Rectal smooth muscle tissue (tissue), 1 donor: ENCODE results near the gene VPS33B.
A peak's percentile ranks its signal among the peaks of the same experiment; 100 is the strongest.
"Not testable (repeated sequence)": the region's sequence is repeated elsewhere in the genome, so short reads cannot be mapped to it uniquely, and the experiment has no call there.

Experiments
- H3K27ac ChIP-seq: one replicate; pipeline ENCODE4 v1.7.0; 2013; ENCODE audit warnings: low read depth, low read length, inconsistent platforms
- H3K27me3 ChIP-seq: one replicate; pipeline ENCODE4 v1.7.0; 2013; ENCODE audit warnings: low read length; ENCODE audit not compliant: control insufficient read depth, insufficient read depth
- H3K36me3 ChIP-seq: one replicate; pipeline ENCODE4 v1.7.0; 2013; ENCODE audit warnings: low read length; ENCODE audit not compliant: control insufficient read depth, insufficient read depth
- H3K4me1 ChIP-seq: one replicate; pipeline ENCODE4 v1.7.0; 2013; ENCODE audit warnings: low read length; ENCODE audit not compliant: control insufficient read depth, insufficient read depth
- H3K4me3 ChIP-seq: one replicate; pipeline ENCODE4 v1.7.0; 2013; ENCODE audit warnings: low read length
- H3K9ac ChIP-seq: one replicate; pipeline ENCODE4 v1.7.0; 2013; ENCODE audit warnings: low read length

VPS33B gene

DNA sequence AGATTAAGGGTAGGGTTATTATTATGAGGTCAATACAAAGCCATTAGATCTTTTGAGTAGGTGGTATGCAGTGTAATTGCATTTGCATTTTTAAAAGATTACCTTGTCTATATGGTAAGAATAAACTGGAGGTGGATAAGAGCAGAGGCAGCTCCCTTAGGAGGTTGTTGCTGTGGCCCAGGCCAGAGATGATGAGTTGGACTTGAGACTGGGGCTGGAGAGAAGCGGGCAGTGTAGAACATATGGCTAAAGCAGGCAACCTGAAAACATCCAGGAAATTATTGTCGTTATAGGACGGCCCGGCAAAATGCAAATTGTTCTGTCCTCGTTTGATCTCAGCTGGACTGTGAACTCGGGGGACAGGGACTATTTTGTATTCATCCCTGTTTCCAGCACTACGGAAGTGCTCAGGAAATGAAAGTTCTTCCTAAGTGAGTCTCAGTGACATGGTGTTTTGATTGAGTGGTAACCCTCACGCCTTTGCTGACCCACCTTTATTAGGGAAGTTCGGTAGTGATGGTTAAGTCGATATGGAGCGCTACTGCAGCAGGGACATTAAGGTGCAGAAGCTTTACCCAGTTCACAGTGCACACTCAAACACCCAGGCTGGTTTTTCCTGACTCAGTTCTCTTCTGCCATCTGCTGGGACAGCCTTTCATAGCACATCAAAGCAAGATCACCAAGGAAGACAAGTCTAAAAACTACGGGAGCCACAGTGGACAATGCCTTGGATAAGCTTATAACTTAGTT lies 27.2 kb upstream of the VPS33B start:
- H3K27me3 ChIP-seq = no peaks in the 10 kb centered on the region
- H3K4me1 ChIP-seq = no peaks in the 10 kb centered on the region
- no peak overlapping the region for H3K4me3 ChIP-seq
- no peak overlapping the region for H3K9ac ChIP-seq
- no peak overlapping the region for H3K27ac ChIP-seq
- no peaks in the 10 kb centered on the region for H3K36me3 ChIP-seq

DNA sequence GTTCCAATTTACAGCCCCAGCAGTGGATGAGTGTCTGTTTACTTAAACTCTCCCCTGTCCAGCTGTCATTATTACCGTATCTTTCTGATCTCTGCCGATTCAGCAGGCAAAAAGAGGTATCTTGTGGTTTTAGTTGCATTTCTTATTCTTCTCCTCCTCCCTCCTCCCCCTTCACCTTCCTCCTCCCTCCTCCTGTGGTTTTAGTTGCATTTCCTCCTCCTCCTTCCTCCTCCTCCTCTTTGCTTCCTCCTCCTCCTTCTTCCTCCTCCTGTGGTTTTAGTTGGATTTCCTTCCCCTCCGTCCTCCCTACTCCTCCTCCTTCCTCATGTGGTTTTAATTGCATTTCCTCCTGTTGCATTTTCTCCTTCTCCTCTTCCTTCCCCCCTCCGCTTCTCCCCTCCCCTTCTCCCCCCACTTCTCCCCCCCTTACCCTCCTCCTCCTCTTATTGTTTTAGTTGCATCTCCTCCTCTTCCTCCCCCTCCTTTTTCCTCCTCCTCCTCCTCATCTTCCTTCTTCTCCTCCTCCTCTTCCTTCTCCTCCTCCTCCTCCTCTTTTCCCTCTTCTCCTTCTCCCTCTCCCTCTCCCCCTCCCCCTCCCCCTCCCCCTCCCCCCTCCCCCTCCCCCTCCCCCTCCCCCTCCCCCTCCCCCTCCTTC lies 25.3 kb upstream of the VPS33B start:
- H3K4me3 ChIP-seq = no peak overlapping the region
- no peak overlapping the region for H3K27ac ChIP-seq
- no peaks in the 10 kb centered on the region for H3K4me1 ChIP-seq
- no peaks in the 10 kb centered on the region for H3K36me3 ChIP-seq
- no peak overlapping the region for H3K9ac ChIP-seq
- H3K27me3 ChIP-seq = no peaks in the 10 kb centered on the region

DNA sequence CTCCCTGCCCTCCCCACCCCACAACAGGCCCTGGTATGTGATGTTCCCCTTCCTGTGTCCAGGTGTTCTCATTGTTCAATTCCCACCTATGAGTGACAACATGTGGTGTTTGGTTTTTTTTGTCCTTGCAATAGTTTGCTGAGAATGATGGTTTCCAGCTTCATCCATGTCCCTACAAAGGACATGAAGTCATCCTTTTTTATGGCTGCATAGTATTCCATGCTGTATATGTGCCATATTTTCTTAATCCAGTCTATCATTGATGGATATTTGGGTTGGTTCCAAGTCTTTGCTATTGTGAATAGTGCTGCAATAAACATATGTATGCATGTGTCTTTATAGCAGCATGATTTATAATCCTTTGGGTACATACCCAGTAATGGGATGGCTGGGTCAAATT lies 23.7 kb upstream of the VPS33B start:
- H3K4me1 ChIP-seq, H3K36me3 ChIP-seq, H3K9ac ChIP-seq, H3K27me3 ChIP-seq, H3K4me3 ChIP-seq, H3K27ac ChIP-seq: not testable (repeated sequence)

DNA sequence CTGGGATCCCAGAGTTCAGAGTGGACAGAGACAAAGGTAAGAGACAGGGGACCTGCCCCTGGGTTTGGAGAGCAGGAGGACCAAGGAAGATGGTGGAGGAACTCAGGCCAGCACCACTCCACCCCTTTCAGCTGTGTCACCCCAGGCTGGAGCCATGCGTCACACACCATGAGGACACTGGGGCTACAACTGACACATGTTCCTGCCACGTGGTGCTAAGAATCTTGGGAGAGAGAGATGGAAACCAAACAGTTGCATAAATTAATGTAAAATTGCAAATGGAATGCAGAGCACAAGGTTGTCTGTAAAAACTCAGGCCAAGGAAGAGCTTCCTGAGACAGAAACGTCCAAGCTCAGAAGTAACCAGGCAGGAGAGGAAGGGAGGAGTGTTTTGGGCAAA lies 22.7 kb upstream of the VPS33B start:
- no peaks in the 10 kb centered on the region for H3K27me3 ChIP-seq
- H3K4me3 ChIP-seq = no peak overlapping the region
- H3K9ac ChIP-seq = no peak overlapping the region
- no peak overlapping the region for H3K27ac ChIP-seq
- no peaks in the 10 kb centered on the region for H3K36me3 ChIP-seq
- no peaks in the 10 kb centered on the region for H3K4me1 ChIP-seq

DNA sequence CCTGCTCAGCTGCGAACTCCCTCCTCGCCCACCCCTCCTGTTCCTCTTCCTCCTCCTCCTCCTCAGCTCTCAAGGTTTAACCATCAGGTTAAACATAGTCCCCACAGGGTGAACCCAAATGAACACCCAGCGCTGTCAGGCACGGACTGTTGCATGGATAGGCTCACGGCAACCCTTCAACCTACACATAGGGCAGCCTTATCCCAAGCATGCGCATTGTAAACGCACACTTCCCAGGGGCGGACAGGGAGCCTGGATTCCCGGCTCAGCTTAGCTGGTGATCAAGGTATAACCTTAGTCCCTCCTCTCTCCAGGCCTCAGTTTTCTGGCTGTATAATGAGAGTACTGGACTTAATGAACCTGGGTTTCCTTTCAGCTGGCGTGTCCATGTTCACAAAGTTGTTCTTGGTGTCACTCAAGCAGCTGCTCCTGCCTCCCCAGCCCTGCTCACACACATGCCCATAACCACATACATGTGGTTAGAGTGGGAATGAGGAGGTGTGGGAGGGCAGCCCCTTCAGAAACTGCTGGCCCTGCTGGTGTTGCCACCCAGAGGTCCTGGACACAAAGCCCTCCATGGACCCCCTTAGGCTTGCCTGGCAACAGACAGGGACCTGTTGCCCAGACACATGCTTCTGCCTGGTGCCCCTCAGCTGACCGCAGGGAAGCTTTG lies 20.9 kb upstream of the VPS33B start:
- peaks cover 2% of the 10 kb centered on the region for H3K27me3 ChIP-seq
- H3K27ac ChIP-seq = no peak overlapping the region
- no peaks in the 10 kb centered on the region for H3K4me1 ChIP-seq
- no peak overlapping the region for H3K4me3 ChIP-seq
- no peaks in the 10 kb centered on the region for H3K36me3 ChIP-seq
- H3K9ac ChIP-seq = no peak overlapping the region

DNA sequence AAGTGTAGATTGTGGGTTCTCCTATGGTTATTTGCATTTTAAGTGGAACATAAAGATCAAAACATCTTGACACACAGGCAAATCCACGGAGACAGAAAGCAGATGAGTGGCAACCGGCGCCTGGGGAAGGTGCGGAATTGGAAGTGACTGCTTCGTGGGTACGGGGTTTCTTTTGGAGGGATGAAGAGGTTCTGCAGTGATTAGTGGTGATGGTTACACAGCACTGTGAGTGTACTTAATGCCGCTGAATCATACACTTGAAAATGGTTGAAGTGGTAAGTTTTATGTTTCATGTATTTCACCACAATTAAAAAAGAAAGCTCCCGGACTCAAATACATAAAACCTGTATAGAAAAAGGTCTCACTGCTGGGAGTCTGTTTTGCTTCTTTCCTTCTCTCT lies 18.5 kb upstream of the VPS33B start:
- H3K36me3 ChIP-seq = no peaks in the 10 kb centered on the region
- H3K9ac ChIP-seq = no peak overlapping the region
- H3K27ac ChIP-seq = no peak overlapping the region
- no peaks in the 10 kb centered on the region for H3K4me1 ChIP-seq
- H3K27me3 ChIP-seq = peaks cover 6% of the 10 kb centered on the region
- no peak overlapping the region for H3K4me3 ChIP-seq

DNA sequence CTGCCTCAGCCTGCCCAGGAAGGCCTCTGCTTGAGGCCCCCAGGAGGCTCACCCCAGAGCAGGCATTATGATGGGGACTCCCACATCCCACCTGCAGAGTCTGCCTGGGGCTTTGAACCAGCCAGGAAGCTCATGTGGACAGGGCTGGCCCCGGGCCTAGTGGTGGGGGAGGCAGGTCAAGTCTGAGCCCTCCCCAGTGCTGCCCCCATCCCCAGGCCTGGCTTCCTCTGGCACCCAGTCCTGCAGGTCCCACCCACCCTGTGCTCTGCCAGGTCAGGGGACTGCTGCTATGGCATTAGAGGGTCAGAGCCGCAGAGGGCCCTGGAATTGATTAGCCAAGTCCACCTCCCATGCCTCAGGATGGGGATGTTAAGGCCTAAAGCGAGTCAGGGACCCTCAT lies 17.6 kb upstream of the VPS33B start:
- no peak overlapping the region for H3K9ac ChIP-seq
- no peaks in the 10 kb centered on the region for H3K4me1 ChIP-seq
- peaks cover 6% of the 10 kb centered on the region for H3K27me3 ChIP-seq
- no peaks in the 10 kb centered on the region for H3K36me3 ChIP-seq
- H3K27ac ChIP-seq = no peak overlapping the region
- no peak overlapping the region for H3K4me3 ChIP-seq

DNA sequence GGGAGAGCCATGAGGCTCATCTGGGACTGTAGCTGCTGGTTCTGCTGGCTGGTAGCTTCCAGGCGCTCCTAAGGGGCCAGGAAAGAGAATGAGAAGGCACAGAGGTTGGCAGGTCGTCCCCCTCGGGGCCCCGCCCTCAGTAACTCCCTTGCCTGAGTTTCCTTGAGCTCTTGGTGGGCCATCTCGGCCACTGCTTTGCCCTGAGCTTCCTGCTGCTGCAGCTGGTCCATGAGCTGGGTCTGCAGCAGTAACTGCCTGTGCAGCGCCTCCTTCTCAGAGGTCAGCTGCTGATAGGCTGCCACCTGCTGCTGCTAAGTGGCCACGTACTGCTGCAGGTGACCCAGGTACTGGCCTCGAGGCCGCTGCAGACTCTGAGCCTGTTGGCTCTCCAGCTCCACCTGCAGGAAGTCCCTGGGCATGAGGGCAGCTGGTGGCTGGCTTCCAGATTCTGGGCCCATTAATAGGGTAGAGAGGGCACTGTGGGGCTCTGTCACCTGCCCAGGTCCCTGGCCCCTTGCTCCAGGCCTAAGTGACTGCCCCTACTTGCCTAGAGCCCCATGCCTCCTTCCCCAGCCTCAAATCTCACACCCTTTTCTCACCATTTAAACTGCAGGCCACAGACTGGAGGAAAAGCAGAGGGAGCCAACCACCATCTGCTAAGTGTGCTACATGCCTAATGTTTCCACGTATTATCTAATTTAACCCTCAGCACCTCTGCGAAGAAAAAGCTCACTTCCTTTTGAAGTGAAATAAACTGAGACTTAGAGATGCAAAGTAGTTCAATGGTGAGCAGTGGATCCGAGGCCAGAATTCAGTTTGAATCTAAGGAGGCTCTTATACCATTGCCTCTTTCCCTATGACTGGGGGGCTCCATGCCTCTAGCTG lies 10.8 kb upstream of the VPS33B start:
- H3K27me3 ChIP-seq = peaks cover 3% of the 10 kb centered on the region
- no peak overlapping the region for H3K9ac ChIP-seq
- H3K36me3 ChIP-seq = no peaks in the 10 kb centered on the region
- H3K4me3 ChIP-seq = no peak overlapping the region
- H3K4me1 ChIP-seq = no peaks in the 10 kb centered on the region
- no peak overlapping the region for H3K27ac ChIP-seq

DNA sequence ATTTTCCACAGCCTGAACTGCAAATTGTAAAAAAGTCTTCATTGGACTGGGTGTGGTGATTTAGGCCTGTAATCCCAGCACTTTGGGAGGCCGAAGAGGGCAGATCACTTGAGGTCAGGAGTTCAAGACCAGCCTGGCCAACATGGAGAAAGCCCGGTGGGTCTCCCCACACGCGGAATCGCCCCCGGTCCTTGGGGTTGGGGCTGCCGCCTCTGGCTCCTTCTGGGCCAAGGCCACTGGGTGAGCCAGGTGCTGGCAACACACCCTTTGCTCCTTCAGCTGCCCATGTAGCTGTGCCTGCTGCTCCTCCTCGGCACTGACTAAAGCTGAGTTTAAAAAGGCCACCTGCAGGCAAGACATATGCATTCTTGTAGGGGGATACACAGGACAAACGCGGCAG lies 9.4 kb upstream of the VPS33B start:
- Histone ChIP-seq H3K36me3 (no peaks in the 10 kb centered on the region), H3K4me3 (no peak overlapping the region), H3K9ac (no peak overlapping the region), H3K27ac (no peak overlapping the region), H3K27me3 (no peaks in the 10 kb centered on the region), H3K4me1 (no peaks in the 10 kb centered on the region)

DNA sequence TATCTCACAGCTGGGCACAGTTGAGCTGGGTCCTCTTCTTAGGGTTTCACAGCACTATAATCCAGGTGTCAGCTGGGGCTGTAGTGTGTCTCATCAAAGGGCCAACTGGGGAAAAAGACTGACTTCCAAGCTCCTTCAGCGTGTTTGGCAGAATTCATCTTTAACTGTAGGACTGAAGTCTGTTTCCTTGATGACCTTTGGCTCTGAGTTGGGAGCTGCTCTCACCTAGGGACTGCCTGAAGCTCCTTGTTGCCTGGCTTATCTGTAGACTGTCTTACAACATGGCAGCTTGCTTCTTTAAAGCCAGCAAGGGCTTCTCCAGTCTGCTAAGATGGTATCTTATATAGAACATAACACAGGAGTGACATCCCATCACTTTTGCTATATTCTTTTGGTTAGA lies 5.3 kb upstream of the VPS33B start:
- Histone ChIP-seq H3K27ac (no peak overlapping the region), H3K4me1 (no peaks in the 10 kb centered on the region), H3K36me3 (no peaks in the 10 kb centered on the region), H3K9ac (no peak overlapping the region), H3K27me3 (no peaks in the 10 kb centered on the region), H3K4me3 (no peak overlapping the region)

DNA sequence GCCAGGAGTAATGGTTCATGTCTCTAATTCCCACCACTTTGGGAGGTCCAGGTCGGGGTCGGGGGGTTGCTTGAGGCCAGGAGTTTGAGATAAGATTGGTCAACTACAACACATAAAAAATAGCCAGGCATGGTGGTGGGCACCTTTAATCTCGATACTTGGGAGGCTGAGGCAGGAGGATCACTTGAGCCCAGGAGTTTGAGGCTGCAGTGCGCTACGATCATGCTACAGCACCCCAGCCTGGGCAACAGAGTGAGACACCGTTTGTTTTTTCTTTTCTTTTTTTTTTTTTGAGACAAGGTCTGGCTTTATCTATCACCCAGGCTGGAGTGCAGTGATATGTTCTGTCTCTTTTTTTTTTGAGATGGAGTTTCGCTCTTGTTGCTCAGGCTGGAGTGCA lies 1.3 kb upstream of the VPS33B start:
- H3K27me3 ChIP-seq = no peaks in the 10 kb centered on the region
- H3K4me3 ChIP-seq = no peak overlapping the region
- peaks cover 6% of the 10 kb centered on the region for H3K4me1 ChIP-seq
- no peak overlapping the region for H3K9ac ChIP-seq
- H3K36me3 ChIP-seq = no peaks in the 10 kb centered on the region
- no peak overlapping the region for H3K27ac ChIP-seq

DNA sequence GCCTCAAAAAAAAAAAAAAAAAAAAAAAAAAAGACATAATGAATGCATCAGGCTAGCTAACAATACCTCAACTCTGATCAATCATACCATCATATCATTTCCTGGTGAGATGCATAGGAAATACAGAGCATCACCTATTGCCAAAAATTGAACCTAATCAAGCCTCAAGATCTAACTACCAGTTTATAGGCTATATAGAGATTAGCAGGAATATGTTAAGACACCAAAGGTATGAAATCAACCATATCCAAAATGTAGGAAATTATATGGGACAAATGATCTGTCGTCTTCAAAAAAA lies 387 bp upstream of the VPS33B start:
- H3K9ac ChIP-seq = no peak overlapping the region
- no peaks in the 10 kb centered on the region for H3K36me3 ChIP-seq
- no peaks in the 10 kb centered on the region for H3K27me3 ChIP-seq
- H3K4me1 ChIP-seq = peaks cover 6% of the 10 kb centered on the region
- no peak overlapping the region for H3K27ac ChIP-seq
- H3K4me3 ChIP-seq = peak overlapping the region; percentile 87
